Measurements from ENCODE around the gene DNAI1. TPM values are rescaled to one million over a fixed set of nuclear protein-coding genes. Genes with fewer than 3 reads are reported as not detected.

Gene DNAI1
- total and polyA plus RNA-seq, 10 of the 15 experiments (the other 5 are each of a cell fraction or from before 2014, with no cell fraction given), result not detected

DNA sequence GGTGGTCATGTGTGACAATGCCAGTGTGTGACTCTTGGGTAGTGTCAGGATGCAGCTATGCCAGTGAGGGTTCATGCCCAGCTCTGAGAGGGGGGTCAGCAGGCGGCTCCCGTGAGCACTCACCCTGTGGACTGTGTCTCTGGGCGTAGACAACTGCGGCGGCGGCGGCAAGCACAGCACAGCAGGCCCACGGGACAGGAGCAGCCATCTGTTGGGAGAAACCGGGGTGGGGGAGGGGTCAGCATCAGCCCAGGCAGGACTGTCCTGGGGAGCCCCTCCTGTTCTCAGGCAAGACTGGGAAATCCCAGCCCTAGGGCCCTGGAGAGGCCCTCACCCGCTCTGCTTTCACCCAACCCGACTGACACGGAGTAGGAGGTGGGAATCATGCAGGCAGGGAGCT lies 110.2 kb downstream of the DNAI1 start (continued):
- no peak for TF ChIP-seq BMI1 (IDR thresholded peaks at IDR 0.05; ENCODE audit: borderline replicate concordance)
- no peak for TF ChIP-seq ZBTB40 (IDR thresholded peaks at IDR 0.05; ENCODE audit: borderline replicate concordance)
- no peak for TF ChIP-seq SREBF2 (IDR thresholded peaks at IDR 0.05; ENCODE audit: low read length)

DNA sequence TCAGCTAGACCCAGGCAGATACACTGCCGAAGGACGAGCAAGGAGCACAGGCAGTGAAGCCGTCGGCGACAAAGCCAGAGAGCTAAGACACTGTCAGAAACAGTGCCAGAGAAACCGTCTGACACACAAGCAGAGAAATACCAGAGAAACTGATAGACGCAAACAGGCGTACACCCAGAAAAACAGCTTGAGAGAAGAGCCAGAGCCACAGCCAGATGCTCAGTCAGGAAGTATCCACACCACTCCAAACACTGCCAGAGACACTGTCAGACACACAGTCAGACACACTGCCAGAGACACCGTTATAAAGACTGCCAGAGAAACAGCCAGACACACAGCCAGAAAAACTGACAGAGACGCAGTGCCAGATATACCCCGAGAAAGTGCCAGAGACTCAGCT lies 111.8 kb downstream of the DNAI1 start:
- in situ Hi-C loops (cut with MboI), result no loop called here
- no peak overlapping the region for H3K27ac ChIP-seq (ENCODE audit: control insufficient read depth, insufficient read depth)
- intact Hi-C loops (cut with micrococcal nuclease; ENCODE audit: unreplicated experiment), result no loop called here
- no peaks in the 10 kb centered on the region for H3K79me2 ChIP-seq (ENCODE audit: control insufficient read depth, insufficient read depth, low read length)
- H3K9me3 ChIP-seq (replicated peaks; ENCODE audit: control insufficient read depth, insufficient read depth, low read length), result no peaks in the 10 kb centered on the region
- TF ChIP-seq GABPA (IDR thresholded peaks at IDR 0.05; ENCODE audit: low read depth), result no peak
- TF ChIP-seq NFXL1 (IDR thresholded peaks at IDR 0.05; ENCODE audit: borderline replicate concordance), result no peak
- no peak for TF ChIP-seq POU2F2 (IDR thresholded peaks at IDR 0.05; ENCODE audit: borderline replicate concordance, low read depth, low read length)
- TF ChIP-seq, protein P1, sequence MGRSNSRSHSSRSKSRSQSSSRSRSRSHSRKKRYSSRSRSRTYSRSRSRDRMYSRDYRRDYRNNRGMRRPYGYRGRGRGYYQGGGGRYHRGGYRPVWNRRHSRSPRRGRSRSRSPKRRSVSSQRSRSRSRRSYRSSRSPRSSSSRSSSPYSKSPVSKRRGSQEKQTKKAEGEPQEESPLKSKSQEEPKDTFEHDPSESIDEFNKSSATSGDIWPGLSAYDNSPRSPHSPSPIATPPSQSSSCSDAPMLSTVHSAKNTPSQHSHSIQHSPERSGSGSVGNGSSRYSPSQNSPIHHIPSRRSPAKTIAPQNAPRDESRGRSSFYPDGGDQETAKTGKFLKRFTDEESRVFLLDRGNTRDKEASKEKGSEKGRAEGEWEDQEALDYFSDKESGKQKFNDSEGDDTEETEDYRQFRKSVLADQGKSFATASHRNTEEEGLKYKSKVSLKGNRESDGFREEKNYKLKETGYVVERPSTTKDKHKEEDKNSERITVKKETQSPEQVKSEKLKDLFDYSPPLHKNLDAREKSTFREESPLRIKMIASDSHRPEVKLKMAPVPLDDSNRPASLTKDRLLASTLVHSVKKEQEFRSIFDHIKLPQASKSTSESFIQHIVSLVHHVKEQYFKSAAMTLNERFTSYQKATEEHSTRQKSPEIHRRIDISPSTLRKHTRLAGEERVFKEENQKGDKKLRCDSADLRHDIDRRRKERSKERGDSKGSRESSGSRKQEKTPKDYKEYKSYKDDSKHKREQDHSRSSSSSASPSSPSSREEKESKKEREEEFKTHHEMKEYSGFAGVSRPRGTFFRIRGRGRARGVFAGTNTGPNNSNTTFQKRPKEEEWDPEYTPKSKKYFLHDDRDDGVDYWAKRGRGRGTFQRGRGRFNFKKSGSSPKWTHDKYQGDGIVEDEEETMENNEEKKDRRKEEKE (IDR thresholded peaks at IDR 0.05), result no peak
- TF ChIP-seq YBX1 (IDR thresholded peaks at IDR 0.05), result no peak
- TF ChIP-seq DPF2 (IDR thresholded peaks at IDR 0.05), result no peak
- TF ChIP-seq ZNF274 (IDR thresholded peaks at IDR 0.05; ENCODE audit: insufficient read depth, insufficient read length), result no peak
- no peak for TF ChIP-seq NR2C2 (IDR thresholded peaks at IDR 0.05; ENCODE audit: borderline replicate concordance, control insufficient read depth, insufficient read length, low read depth)
- no peak for TF ChIP-seq NBN (IDR thresholded peaks at IDR 0.05)
- TF ChIP-seq BACH1 (IDR thresholded peaks at IDR 0.05; ENCODE audit: borderline replicate concordance), result no peak
- TF ChIP-seq CBFB (IDR thresholded peaks at IDR 0.05; ENCODE audit: low read depth), result no peak
- RAD21 ChIA-PET (ENCODE audit: unreplicated experiment), result no interaction called here
- H3K4me2 ChIP-seq (ENCODE audit: control insufficient read depth, insufficient read depth), result no peak overlapping the region
- ATAC-seq (no peak; the same call in 2 of the 3 replicates), DNase-seq (ENCODE audit: low read depth, low spot score) (no peak), FAIRE-seq (no peak)
- SMC1A ChIA-PET (ENCODE audit: uncharacterized antibody, unreplicated experiment), result no interaction called here
- peaks cover 6 to 9% of the 10 kb centered on the region in 2 experiments; a peak in 3 of 4 replicates for H3K27me3 ChIP-seq (replicated peaks in 1 of 2; ENCODE audit: control insufficient read depth in 2 of 2, insufficient read depth in 2 of 2, low read length in 1 of 2)
- no peaks in the 10 kb centered on the region for H3K4me1 ChIP-seq (ENCODE audit: control insufficient read depth, insufficient read depth, low read length)
- H3K9ac ChIP-seq (ENCODE audit: control insufficient read depth, insufficient read depth, low read length), result no peak overlapping the region
- POLR2A ChIA-PET, result no interaction called here
- 54% methylated on average over 11 of the region's 11 CpGs for WGBS (ENCODE audit: insufficient coverage, insufficient replicate concordance, low lambda C conversion rate, missing lambda C conversion rate)
- H4K20me1 ChIP-seq (ENCODE audit: control insufficient read depth, insufficient read depth), result 0 out of 2 replicates have a peak, but pooled peaks cover under 1% of the 10 kb centered on the region
- no TSS peak for BruUV-seq (replicated peaks)
- no peak overlapping the region for H3K4me3 ChIP-seq
- CTCF ChIA-PET, result interaction anchor here (1.3 to 2.1 kb wide), 2 partner anchors 23 to 166 kb away, joined by 4 to 6 read pairs; no protein-coding TSS in a partner anchor
- no peaks in the 10 kb centered on the region for H3K36me3 ChIP-seq (ENCODE audit: control insufficient read depth in 2 of 2, insufficient read depth in 2 of 2, low read length in 1 of 2)
- no peak overlapping the region for H2AFZ ChIP-seq (ENCODE audit: control insufficient read depth, low read depth, low read length)

All from GM12878 (cell line).